ENCODE data around the gene SUPT3H.
"Not testable (repeated sequence)": the region's sequence is repeated elsewhere in the genome, so short reads cannot be mapped to it uniquely, and the experiment has no call there.

SUPT3H gene

GRCh38 chr6:45174045-45174444, 203.7 kb downstream of the SUPT3H start:
- no peak for DNase-seq (ENCODE audit: low spot score)

- DNase-seq (ENCODE audit: low spot score) = no peak
Measured at GRCh38 chr6:45171380-45171779, 206.4 kb downstream of the SUPT3H start.

- DNase-seq (ENCODE audit: low spot score) = no peak
Measured at GRCh38 chr6:45170309-45170708, 207.4 kb downstream of the SUPT3H start.

- DNase-seq (ENCODE audit: low spot score) = no peak
Measured at GRCh38 chr6:45169815-45170214, 207.9 kb downstream of the SUPT3H start.

- peak; percentile 74 for DNase-seq (ENCODE audit: low spot score)
Measured at GRCh38 chr6:45163952-45164766, 213.6 kb downstream of the SUPT3H start.

GRCh38 chr6:45160305-45160704, 217.4 kb downstream of the SUPT3H start:
- DNase-seq (ENCODE audit: low spot score) = no peak

GRCh38 chr6:45156075-45156474, 221.7 kb downstream of the SUPT3H start:
- no peak for DNase-seq (ENCODE audit: low spot score)

- DNase-seq (ENCODE audit: low spot score) = no peak
Measured at GRCh38 chr6:45155341-45155894, 222.3 kb downstream of the SUPT3H start.

- DNase-seq (ENCODE audit: low spot score) = no peak
Measured at GRCh38 chr6:45154679-45155078, 223.1 kb downstream of the SUPT3H start.

GRCh38 chr6:45148711-45149341, 228.9 kb downstream of the SUPT3H start:
- no peak for DNase-seq (ENCODE audit: low spot score)

GRCh38 chr6:45148278-45148677, 229.5 kb downstream of the SUPT3H start:
- no peak for DNase-seq (ENCODE audit: low spot score)

- not testable (repeated sequence) for DNase-seq (ENCODE audit: low spot score)
Measured at GRCh38 chr6:45145658-45146057, 232.1 kb downstream of the SUPT3H start.

GRCh38 chr6:45138765-45139164, 239.0 kb downstream of the SUPT3H start:
- DNase-seq (ENCODE audit: low spot score) = no peak

GRCh38 chr6:45136495-45136894, 241.2 kb downstream of the SUPT3H start:
- DNase-seq (ENCODE audit: low spot score) = no peak

- DNase-seq (ENCODE audit: low spot score) = no peak
Measured at GRCh38 chr6:45132658-45133294, 245.0 kb downstream of the SUPT3H start.

- peak; percentile 3 for DNase-seq (ENCODE audit: low spot score)
Measured at GRCh38 chr6:45132059-45132458, 245.7 kb downstream of the SUPT3H start.

- DNase-seq (ENCODE audit: low spot score) = no peak
Measured at GRCh38 chr6:45129051-45129450, 248.7 kb downstream of the SUPT3H start.

- no peak for DNase-seq (ENCODE audit: low spot score)
Measured at GRCh38 chr6:45127185-45127584, 250.5 kb downstream of the SUPT3H start.

- DNase-seq (ENCODE audit: low spot score) = no peak
Measured at GRCh38 chr6:45126033-45126432, 251.7 kb downstream of the SUPT3H start.

- no peak for DNase-seq (ENCODE audit: low spot score)
Measured at GRCh38 chr6:45123023-45123422, 254.7 kb downstream of the SUPT3H start.

GRCh38 chr6:45118754-45119153, 259.0 kb downstream of the SUPT3H start:
- no peak for DNase-seq (ENCODE audit: low spot score)

GRCh38 chr6:45116714-45117410, 260.9 kb downstream of the SUPT3H start:
- peak; percentile 43 for DNase-seq (ENCODE audit: low spot score)

All from kidney tubule cell (primary cell).